ENCODE results near the gene TMEM271.

GRCh38 chr4:530017-530781 lies 45.9 kb downstream of the TMEM271 start:
- no peak for TF ChIP-seq CTCF (IDR thresholded peaks at IDR 0.05; ENCODE audit: low read length)
- TF ChIP-seq EZH2 (IDR thresholded peaks at IDR 0.05; ENCODE audit: borderline replicate concordance, low read length) = no peak
